Sigmoid colon (tissue), 7 donors: ENCODE measurements around the gene WHRN. TPM values are rescaled to one million over a fixed set of nuclear protein-coding genes. Genes with fewer than 3 reads are reported as not detected.
A peak's percentile ranks its signal among the peaks of the same experiment; 100 is the strongest.

Experiments
- DNase-seq: peaks from one replicate; pipeline ENCODE4 v3.0.0-alpha.2; 2019
- H3K27ac ChIP-seq, 4 donors: fragments of 200-600 bp; sonication (generic); one replicate each; pipeline ENCODE4 v1.5.1; 2016 to 2019; ENCODE audit warnings: mild to moderate bottlenecking in 1 of 4
- H3K27me3 ChIP-seq, 3 donors: fragments of 200-600 bp; sonication (generic); one replicate each; pipeline ENCODE4 v1.5.1; 2019; ENCODE audit warnings: mild to moderate bottlenecking in 1 of 3
- H3K36me3 ChIP-seq, 4 donors: fragments of 200-600 bp; sonication (generic); one replicate each; pipeline ENCODE4 v1.5.1; 2016 to 2019
- H3K4me1 ChIP-seq, 4 donors: fragments of 200-600 bp; sonication (generic); one replicate each; pipeline ENCODE4 v1.5.1; 2017 to 2019
- H3K4me3 ChIP-seq, 4 donors: fragments of 200-600 bp; sonication (generic); one replicate each; pipeline ENCODE4 v1.5.1; 2017 to 2019; ENCODE audit warnings: mild to moderate bottlenecking in 2 of 4, moderate library complexity in 1 of 4
- H3K9me3 ChIP-seq, 4 donors: fragments of 200-600 bp in 3 of 4; sonication (generic) in 3 of 4; one replicate each; pipeline versions ENCODE4 v1.5.1 to v1.6.1; 2013 to 2019
- EP300 ChIP-seq, 4 donors: sonication (generic); formaldehyde crosslinking; IDR thresholded peaks; one replicate each; pipeline ENCODE4 v1.6.1; 2017; ENCODE audit warnings: antibody characterized with exemption in 4 of 4
- POLR2A ChIP-seq, 2 donors: fragments of 450-650 bp; IDR thresholded peaks; one replicate each; pipeline ENCODE4 v1.6.1; 2016; ENCODE audit warnings: antibody characterized with exemption in 2 of 2, mild to moderate bottlenecking in 2 of 2, moderate library complexity in 2 of 2
- POLR2AphosphoS5 ChIP-seq, 4 donors: sonication (generic); formaldehyde crosslinking; IDR thresholded peaks; one replicate each; pipeline ENCODE4 v1.6.1; 2017; ENCODE audit warnings: antibody characterized with exemption in 4 of 4
- WGBS, 2 donors: extraction: QIAGEN DNeasy Blood & Tissue Kit; methylation state at CpG; one replicate each; pipeline ENCODE4 v1.1.7; 2013; 5-methylcytosine and 5-hydroxymethylcytosine counted together
- intact Hi-C: fragments of 100-400 bp; cut with DNase I; formaldehyde crosslinking; loops from one replicate; pipeline ENCODE4 v1.15.1; 2023
- polyA plus RNA-seq, 3 donors: library from polyadenylated mRNA; stranded (reverse); fragments of 200-250 nt; gene quantifications; one replicate each; pipeline ENCODE4 v1.2.3, GENCODE V29; 2013
- total RNA-seq, 4 donors: library from RNA; depleted of rRNA; stranded (reverse); fragments of >200 nt; gene quantifications; one replicate each; pipeline ENCODE4 v1.1.0, GENCODE V29; 2016
- TF ChIP-seq, protein P1 (sequence below), 4 experiments: fragments of 450-650 bp in 3 of 4; fragments of 200-600 bp in 1 of 4; IDR thresholded peaks; one replicate each; pipeline ENCODE4 v1.5.1; 2016 to 2019; ENCODE audit warnings: antibody characterized with exemption in 4 of 4, mild to moderate bottlenecking in 3 of 4, moderate library complexity in 2 of 4
- donor health status: healthy with polysubstance abuse.
- donor health status: Bipolar disorder and iron deficiency.
- donor health status: healthy.

Gene WHRN
- total and polyA plus RNA-seq, 7 donors: 0.60 to 7.8 (median 5.4) TPM

DNA sequence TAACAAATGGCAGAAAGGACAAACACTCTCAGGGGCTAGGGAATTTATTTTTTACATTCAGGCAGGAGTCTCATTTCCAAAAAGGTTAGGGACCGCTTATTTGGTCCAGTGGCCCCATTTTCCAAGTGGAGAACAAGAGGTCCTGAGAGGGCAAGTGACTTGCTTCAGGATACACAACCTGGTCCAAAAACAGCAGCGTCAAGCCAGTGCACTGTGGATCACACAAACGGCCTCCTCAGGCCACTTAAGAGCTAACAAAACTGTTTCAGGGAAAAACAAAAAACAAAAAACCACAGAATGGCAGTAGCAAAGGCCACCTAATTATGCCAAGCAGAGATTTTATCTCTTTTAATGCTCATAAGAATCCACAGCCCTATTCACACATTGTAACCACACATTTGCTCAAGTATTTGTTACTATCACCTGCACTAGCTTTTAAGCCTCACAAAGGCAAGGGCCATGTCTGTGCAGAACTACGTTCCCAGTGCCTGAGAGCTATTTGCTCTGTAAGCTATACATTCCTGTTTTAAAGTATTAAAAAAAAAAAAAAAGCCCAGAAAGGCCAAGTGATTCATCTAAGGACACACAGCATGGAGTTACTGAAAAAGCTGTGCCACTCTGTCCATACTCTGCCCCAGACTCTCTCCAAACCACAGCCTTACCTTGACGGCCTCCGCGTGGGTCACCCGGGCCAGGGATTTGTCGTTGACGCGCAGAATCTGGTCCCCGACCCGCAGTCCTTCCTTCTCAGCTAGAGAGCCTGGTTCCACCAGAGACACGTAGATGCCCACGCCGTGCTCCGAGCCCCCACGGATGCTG is 1.5 kb downstream of the WHRN start:
- no peak for DNase-seq
- H3K27me3 ChIP-seq: no peaks in the 10 kb centered on the region
- peak overlapping the region; percentile 80 to 93 (median 88) for H3K27ac ChIP-seq
- peaks cover 0 to 61% (median 35%) of the 10 kb centered on the region in 4 donors for H3K4me1 ChIP-seq
- no peaks in the 10 kb centered on the region for H3K9me3 ChIP-seq
- TF ChIP-seq POLR2AphosphoS5 (IDR thresholded peaks at IDR 0.05): no peak
- TF ChIP-seq POLR2A (IDR thresholded peaks at IDR 0.05): no peak
- TF ChIP-seq, protein P1, sequence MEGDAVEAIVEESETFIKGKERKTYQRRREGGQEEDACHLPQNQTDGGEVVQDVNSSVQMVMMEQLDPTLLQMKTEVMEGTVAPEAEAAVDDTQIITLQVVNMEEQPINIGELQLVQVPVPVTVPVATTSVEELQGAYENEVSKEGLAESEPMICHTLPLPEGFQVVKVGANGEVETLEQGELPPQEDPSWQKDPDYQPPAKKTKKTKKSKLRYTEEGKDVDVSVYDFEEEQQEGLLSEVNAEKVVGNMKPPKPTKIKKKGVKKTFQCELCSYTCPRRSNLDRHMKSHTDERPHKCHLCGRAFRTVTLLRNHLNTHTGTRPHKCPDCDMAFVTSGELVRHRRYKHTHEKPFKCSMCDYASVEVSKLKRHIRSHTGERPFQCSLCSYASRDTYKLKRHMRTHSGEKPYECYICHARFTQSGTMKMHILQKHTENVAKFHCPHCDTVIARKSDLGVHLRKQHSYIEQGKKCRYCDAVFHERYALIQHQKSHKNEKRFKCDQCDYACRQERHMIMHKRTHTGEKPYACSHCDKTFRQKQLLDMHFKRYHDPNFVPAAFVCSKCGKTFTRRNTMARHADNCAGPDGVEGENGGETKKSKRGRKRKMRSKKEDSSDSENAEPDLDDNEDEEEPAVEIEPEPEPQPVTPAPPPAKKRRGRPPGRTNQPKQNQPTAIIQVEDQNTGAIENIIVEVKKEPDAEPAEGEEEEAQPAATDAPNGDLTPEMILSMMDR (IDR thresholded peaks at IDR 0.05): no peak
- TF ChIP-seq EP300 (IDR thresholded peaks at IDR 0.05): no peak
- WGBS, 2 donors: 77 to 82% methylated on average over 18 of the region's 18 CpGs
- H3K36me3 ChIP-seq: no peaks in the 10 kb centered on the region
- intact Hi-C loops: loop anchor here (2.0 to 5.0 kb wide), 4 partner anchors 83 to 514 kb away; partner anchors contain the start of gene ATP6V1G1
- peak overlapping the region; percentile 57 to 86 (median 70) for H3K4me3 ChIP-seq

DNA sequence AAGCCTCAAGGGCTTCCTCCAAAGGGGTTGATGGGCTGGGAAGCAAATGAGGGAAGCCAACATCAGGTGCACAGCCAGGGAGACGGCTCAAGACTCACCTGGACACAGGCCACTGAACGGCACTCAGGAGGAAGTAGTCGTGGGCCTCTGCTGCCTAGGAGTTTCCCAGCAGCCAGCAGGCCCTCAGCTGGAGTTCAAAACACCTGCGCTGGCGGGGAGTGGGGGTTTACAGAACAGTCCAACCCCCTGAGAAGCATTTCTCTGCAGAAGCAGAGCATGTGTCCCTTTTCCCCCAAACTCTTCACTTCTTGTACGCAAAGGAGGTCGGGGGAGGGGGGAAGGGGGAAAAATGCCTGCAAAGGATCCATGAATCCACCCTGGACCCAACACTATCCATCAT is 2.3 kb downstream of the WHRN start:
- no peaks in the 10 kb centered on the region for H3K36me3 ChIP-seq
- H3K27me3 ChIP-seq: no peaks in the 10 kb centered on the region
- no peak for DNase-seq
- H3K27ac ChIP-seq: peak overlapping the region; percentile 80 to 93 (median 88)
- TF ChIP-seq, protein P1 (IDR thresholded peaks at IDR 0.05): no peak
- TF ChIP-seq EP300 (IDR thresholded peaks at IDR 0.05) (no peak), POLR2AphosphoS5 (IDR thresholded peaks at IDR 0.05) (no peak), POLR2A (IDR thresholded peaks at IDR 0.05) (no peak)
- peak overlapping the region in 3 of 4 donors; percentile 16 to 86 (median 72) for H3K4me3 ChIP-seq
- intact Hi-C loops: loop anchor here (5.0 kb wide), 2 partner anchors 149 to 514 kb away; no protein-coding TSS in a partner anchor
- WGBS, 2 donors: 45 to 46% methylated on average over 7 of the region's 7 CpGs
- peaks cover 0 to 61% (median 35%) of the 10 kb centered on the region in 4 donors for H3K4me1 ChIP-seq
- no peaks in the 10 kb centered on the region for H3K9me3 ChIP-seq

DNA sequence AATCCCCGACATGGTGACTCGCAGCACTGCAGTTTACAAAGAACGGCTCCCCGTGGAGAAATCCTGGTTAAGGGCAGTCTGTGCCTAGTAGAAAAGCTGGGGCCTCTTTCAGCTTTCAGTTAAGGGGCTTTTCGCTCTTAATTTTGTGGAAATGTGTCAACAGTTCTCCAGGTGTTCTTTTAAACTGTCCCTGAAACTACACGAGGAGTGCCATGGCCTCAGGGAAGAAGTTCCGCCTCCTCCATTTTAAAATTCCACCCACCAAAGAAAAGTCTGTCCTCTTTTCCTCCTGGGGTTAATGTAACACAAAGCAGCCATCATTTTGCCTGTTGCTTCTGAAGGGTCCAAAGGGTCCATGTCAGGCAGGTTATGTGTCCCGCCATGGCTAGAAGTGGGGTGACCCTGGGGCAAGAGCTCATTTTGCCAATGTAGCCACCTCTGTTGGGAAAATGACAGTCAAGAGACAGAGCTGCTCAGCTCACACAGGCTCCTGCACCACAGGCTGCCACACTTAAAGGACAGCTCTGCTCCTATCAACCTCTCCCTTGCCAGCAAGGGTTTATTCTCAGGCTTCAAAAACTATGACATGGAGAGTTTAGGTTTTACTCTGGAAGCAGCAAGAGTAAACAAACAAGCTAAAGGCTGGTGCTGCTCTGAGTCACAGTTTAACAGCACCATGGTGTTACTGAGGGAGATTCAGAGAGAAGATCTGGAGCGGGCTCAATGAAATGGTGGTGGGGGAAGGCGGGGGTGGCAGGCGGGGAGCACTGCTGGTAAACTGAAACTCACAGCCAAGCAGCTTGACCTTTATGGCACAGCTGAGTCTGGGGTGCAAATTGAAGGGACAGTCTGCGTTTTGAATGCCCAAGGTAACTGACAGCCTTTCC is 3.2 kb downstream of the WHRN start:
- Histone ChIP-seq H3K4me3 (peak overlapping the region in 3 of 4 donors; percentile 16 to 86 (median 72)), H3K27ac (peak overlapping the region; percentile 80 to 93 (median 88)), H3K9me3 (no peaks in the 10 kb centered on the region), H3K27me3 (no peaks in the 10 kb centered on the region), H3K36me3 (no peaks in the 10 kb centered on the region), H3K4me1 (peaks cover 0 to 61% (median 35%) of the 10 kb centered on the region in 4 donors)
- TF ChIP-seq POLR2AphosphoS5 (IDR thresholded peaks at IDR 0.05): no peak
- no peak for TF ChIP-seq POLR2A (IDR thresholded peaks at IDR 0.05)
- TF ChIP-seq EP300 (IDR thresholded peaks at IDR 0.05): no peak
- TF ChIP-seq, protein P1 (IDR thresholded peaks at IDR 0.05): no peak
- intact Hi-C loops: loop anchor here (5.0 kb wide), 2 partner anchors 150 to 515 kb away; no protein-coding TSS in a partner anchor
- 58 to 67% methylated on average over 12 of the region's 12 CpGs for WGBS, 2 donors
- no peak for DNase-seq

DNA sequence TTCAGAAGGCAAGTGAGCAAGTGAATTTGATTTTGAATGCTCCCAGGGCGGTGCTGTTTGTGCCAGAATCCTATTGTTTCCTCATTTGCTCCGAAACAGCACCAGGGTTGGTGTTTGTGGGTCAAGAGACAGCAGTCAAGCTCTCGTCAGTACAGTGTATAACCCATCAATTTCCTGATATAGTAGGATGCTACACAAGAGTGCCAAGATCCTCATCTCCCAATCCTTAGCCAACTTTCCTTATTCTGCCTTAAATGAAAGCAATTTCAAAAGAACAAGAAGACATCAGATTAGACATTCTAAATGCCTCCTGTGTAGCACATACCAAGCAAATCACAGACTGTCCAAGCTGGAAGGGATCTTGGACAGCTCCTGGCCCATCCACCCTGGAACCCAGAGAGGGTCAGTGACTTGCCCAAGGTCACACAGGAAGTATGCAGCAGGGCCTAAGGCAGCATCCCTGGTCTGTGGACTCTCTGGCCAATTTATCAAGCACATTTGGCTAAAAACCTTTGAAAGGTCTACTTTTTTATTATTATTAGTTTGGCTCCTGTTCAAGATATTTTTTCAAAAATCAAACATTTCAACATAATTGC is 4.5 kb downstream of the WHRN start:
- no peaks in the 10 kb centered on the region for H3K36me3 ChIP-seq
- H3K27me3 ChIP-seq: no peaks in the 10 kb centered on the region
- H3K4me1 ChIP-seq: peaks cover 0 to 57% (median 32%) of the 10 kb centered on the region in 4 donors
- DNase-seq: no peak
- H3K4me3 ChIP-seq: no peak overlapping the region
- peak overlapping the region; percentile 80 to 93 (median 88) for H3K27ac ChIP-seq
- no peaks in the 10 kb centered on the region for H3K9me3 ChIP-seq
- WGBS, 2 donors: 88% methylated on average over 3 of the region's 3 CpGs
- TF ChIP-seq POLR2AphosphoS5 (IDR thresholded peaks at IDR 0.05) (no peak), EP300 (IDR thresholded peaks at IDR 0.05) (no peak), POLR2A (IDR thresholded peaks at IDR 0.05) (no peak)
- TF ChIP-seq, protein P1 (IDR thresholded peaks at IDR 0.05): no peak
- intact Hi-C loops: loop anchor here (5.0 kb wide), 2 partner anchors 152 to 517 kb away; no protein-coding TSS in a partner anchor
